ENCODE data around the gene CNOT11. TPM values are rescaled to one million over a fixed set of nuclear protein-coding genes. Genes with fewer than 3 reads are reported as not detected.
A peak's percentile ranks its signal among the peaks of the same experiment; 100 is the strongest.
"Not testable (repeated sequence)": the region's sequence is repeated elsewhere in the genome, so short reads cannot be mapped to it uniquely, and the experiment has no call there.

CNOT11 gene
- total and polyA plus RNA-seq, 5 donors from 2014 or later, result 63.8 to 76.2 (median 69.0) TPM

DNA sequence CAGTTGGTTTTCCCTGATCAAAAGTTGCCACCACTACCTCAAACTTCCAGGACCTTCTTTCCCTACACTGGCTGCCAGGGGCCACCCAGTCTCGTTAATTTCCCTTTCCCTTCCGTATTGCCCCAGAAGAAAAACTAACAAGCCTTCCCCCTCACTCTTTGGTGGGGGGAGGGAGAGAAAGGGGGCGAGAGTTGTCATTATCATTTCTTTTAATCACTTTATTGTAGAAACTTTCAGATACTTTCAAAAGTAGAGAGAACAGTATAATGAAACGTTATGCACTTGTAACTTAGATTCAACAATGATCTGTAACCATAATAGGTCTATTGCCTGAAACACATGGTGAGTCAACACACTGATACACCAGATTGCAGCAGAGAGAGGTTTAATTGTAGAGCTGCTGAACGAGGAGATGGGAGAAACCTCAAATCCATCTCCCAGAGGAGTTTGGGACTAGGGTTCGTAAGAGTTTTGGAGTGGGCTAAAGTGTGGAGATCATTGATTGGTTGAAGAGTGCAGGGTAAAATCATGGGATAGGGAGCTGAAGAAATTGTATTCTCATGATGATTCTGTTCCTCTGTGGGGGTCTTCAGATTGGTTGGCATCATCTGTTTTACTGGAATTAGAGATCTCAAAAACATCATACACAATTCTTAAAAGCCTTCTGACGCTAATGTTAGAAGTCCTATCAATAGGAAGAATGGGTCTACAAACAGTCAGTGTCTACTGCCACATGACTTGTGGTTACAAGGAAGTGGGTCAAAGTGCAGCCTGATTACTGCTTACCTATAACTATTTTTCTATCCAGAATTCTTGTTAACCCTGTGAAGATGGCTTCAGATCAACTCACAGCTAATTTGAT is 58.4 kb downstream of the CNOT11 start:
- DNase-seq (peak in 2 of 3 donors; percentile 46 to 75), ATAC-seq (ENCODE audit: low read depth in 2 of 2) (peak; percentile 13 to 18)
- Histone ChIP-seq H3K36me3 (ENCODE audit: control insufficient read depth, insufficient read depth, low read length) (no peaks in the 10 kb centered on the region), H3K4me3 (ENCODE audit: low read depth, low read length) (peak overlapping the region; percentile 58), H3K27ac (ENCODE audit: insufficient read depth, low read length, poor library complexity, severe bottlenecking) (peak overlapping the region; percentile 68), H3K9me3 (ENCODE audit: control insufficient read depth in 2 of 2, low read length in 2 of 2) (no peaks in the 10 kb centered on the region), H3K27me3 (ENCODE audit: control insufficient read depth, insufficient read depth, low read length) (no peaks in the 10 kb centered on the region), H3K4me1 (ENCODE audit: control insufficient read depth, insufficient read depth, low read length, poor library complexity, severe bottlenecking) (peaks cover 36% of the 10 kb centered on the region)
- peaks cover 5% of the 10 kb centered on the region for H3K36me3 Mint-ChIP-seq
- H3K9me3 Mint-ChIP-seq, result peaks cover 0 to 2% (median 0%) of the 10 kb centered on the region in 7 donors
- peak overlapping the region; percentile 86 to 91 (median 87) for H3K27ac Mint-ChIP-seq
- peak overlapping the region; percentile 22 to 98 (median 90) for H3K4me3 Mint-ChIP-seq
- H3K4me1 Mint-ChIP-seq, result peaks cover 19 to 52% (median 35%) of the 10 kb centered on the region in 4 donors
- H3K27me3 Mint-ChIP-seq, result peaks cover 10% of the 10 kb centered on the region

DNA sequence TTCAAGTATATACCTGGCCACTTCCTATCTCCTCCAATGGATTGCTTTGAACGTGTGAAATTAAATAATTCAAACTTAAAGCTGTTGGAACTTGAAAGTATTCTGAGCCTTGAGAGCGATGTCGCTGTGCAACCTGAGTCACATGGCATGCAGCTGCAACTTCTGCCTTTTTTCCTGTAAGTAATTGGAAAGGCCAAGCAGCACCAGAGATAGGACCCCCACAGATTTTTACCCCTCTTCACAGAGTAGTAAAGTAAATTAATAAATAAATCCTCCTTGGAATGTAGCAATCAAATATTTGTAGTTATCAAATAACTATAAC is 59.0 kb downstream of the CNOT11 start:
- H3K4me1 ChIP-seq (ENCODE audit: control insufficient read depth, insufficient read depth, low read length, poor library complexity, severe bottlenecking), result peaks cover 30% of the 10 kb centered on the region
- no peaks in the 10 kb centered on the region for H3K27me3 ChIP-seq (ENCODE audit: control insufficient read depth, insufficient read depth, low read length)
- Mint-ChIP-seq H3K36me3 (peaks cover 1% of the 10 kb centered on the region), H3K27ac (peak overlapping the region in 2 of 3 donors; percentile 77 to 91), H3K4me1 (peaks cover 17 to 47% (median 33%) of the 10 kb centered on the region in 4 donors), H3K4me3 (peak overlapping the region; percentile 22 to 98 (median 90)), H3K27me3 (peaks cover 16% of the 10 kb centered on the region), H3K9me3 (peaks cover 0 to 2% (median under 1%) of the 10 kb centered on the region in 7 donors)
- peak overlapping the region; percentile 68 for H3K27ac ChIP-seq (ENCODE audit: insufficient read depth, low read length, poor library complexity, severe bottlenecking)
- DNase-seq (no peak), ATAC-seq (ENCODE audit: low read depth in 2 of 2) (no peak)
- no peaks in the 10 kb centered on the region for H3K9me3 ChIP-seq (ENCODE audit: control insufficient read depth in 2 of 2, low read length in 2 of 2)
- H3K36me3 ChIP-seq (ENCODE audit: control insufficient read depth, insufficient read depth, low read length), result no peaks in the 10 kb centered on the region
- peak overlapping the region; percentile 58 for H3K4me3 ChIP-seq (ENCODE audit: low read depth, low read length)

DNA sequence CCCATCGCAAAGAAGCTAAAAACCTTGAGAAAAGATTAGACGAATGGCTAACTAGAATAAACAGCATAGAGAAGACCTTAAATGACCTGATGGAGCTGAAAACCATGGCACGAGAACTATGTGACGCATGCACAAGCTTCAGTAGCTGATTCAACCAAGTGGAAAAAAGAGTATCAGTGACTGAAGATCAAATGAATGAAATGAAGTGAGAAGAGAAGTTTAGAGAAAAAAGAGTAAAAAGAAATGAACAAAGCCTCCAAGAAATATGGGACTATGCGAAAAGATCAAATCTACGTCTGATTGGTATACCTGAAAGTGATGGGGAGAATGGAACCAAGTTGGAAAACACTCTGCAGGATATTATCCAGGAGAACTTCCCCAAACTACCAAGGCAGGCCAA is 63.9 kb downstream of the CNOT11 start:
- H3K4me3 ChIP-seq (ENCODE audit: low read depth, low read length); H3K4me3 Mint-ChIP-seq; DNase-seq; H3K27me3 ChIP-seq (ENCODE audit: control insufficient read depth, insufficient read depth, low read length); H3K27ac Mint-ChIP-seq; H3K36me3 ChIP-seq (ENCODE audit: control insufficient read depth, insufficient read depth, low read length); H3K9me3 Mint-ChIP-seq; H3K9me3 ChIP-seq (ENCODE audit: control insufficient read depth in 2 of 2, low read length in 2 of 2); H3K4me1 ChIP-seq (ENCODE audit: control insufficient read depth, insufficient read depth, low read length, poor library complexity, severe bottlenecking); H3K36me3 Mint-ChIP-seq; H3K27ac ChIP-seq (ENCODE audit: insufficient read depth, low read length, poor library complexity, severe bottlenecking); ATAC-seq (ENCODE audit: low read depth in 2 of 2): not testable (repeated sequence)
- Mint-ChIP-seq H3K4me1 (peaks cover 10 to 27% (median 13%) of the 10 kb centered on the region in 4 donors), H3K27me3 (peaks cover 31% of the 10 kb centered on the region)

Other genes with a start within 250 kb of the CNOT11 start
- gene TBC1D8, start 101.5 kb upstream of the CNOT11 start, total RNA-seq, result 1.0 TPM
- gene TBC1D8, start 101.5 kb upstream of the CNOT11 start, polyA plus RNA-seq, result 1 to 10 TPM in 1 of 4 donors, under 1 TPM in 3; 0.48 to 1.1 (median 0.73) TPM
- 221 TPM for gene RNF149, start 55.8 kb downstream of the CNOT11 start, total RNA-seq
- 10 to 100 TPM; 84.4 to 97.3 (median 90.9) TPM for gene RNF149, start 55.8 kb downstream of the CNOT11 start, polyA plus RNA-seq
- 2.2 TPM for gene CREG2, start 134.6 kb downstream of the CNOT11 start, total RNA-seq
- gene CREG2, start 134.6 kb downstream of the CNOT11 start, polyA plus RNA-seq, result 1 to 10 TPM; 2.1 to 5.2 (median 3.8) TPM
- 5.5 TPM for gene RFX8, start 222.2 kb downstream of the CNOT11 start, total RNA-seq
- under 1 TPM in 2 of 4 donors, not detected in 2; 0.16 to 0.50 TPM for gene RFX8, start 222.2 kb downstream of the CNOT11 start, polyA plus RNA-seq

All from CD4-positive, CD25-positive, alpha-beta regulatory T cell (primary cell).